Osteoblast (primary cell): ENCODE results near the gene TCEAL7. TPM values are rescaled to one million over a fixed set of nuclear protein-coding genes. Genes with fewer than 3 reads are reported as not detected.

ENCODE experiments used
- DNase-seq: peaks from one replicate; pipeline ENCODE4 v3.0.0; 2011; ENCODE audit warnings: low spot score, mixed read lengths; ENCODE audit not compliant: insufficient read length; ENCODE audit errors: missing footprints
- H2AFZ ChIP-seq: 2 replicates; pipeline ENCODE4 v1.6.0; 2011; ENCODE audit warnings: mild to moderate bottlenecking, low read length
- H3K27ac ChIP-seq: 2 replicates; pipeline ENCODE4 v1.5.1; 2011; ENCODE audit warnings: mild to moderate bottlenecking, low read depth, low read length, moderate library complexity
- H3K27me3 ChIP-seq: 2 replicates; pipeline ENCODE4 v1.6.0; 2012; ENCODE audit warnings: mild to moderate bottlenecking, control low read depth, inconsistent platforms, low read length, moderate library complexity; ENCODE audit not compliant: insufficient read depth
- H3K36me3 ChIP-seq: 2 replicates; pipeline ENCODE4 v1.5.1; 2011; ENCODE audit warnings: mild to moderate bottlenecking, low read length, control low read depth, moderate library complexity; ENCODE audit not compliant: insufficient read depth
- H3K4me1 ChIP-seq: 2 replicates; pipeline ENCODE4 v1.5.1; 2011; ENCODE audit warnings: mild to moderate bottlenecking, low read length, control low read depth, moderate library complexity; ENCODE audit not compliant: insufficient read depth
- H3K4me2 ChIP-seq: 2 replicates; pipeline ENCODE4 v1.6.0; 2011; ENCODE audit warnings: mild to moderate bottlenecking, low read length; ENCODE audit not compliant: insufficient read depth
- H3K4me3 ChIP-seq: fragments of 200-600 bp; sonication (generic); 3 replicates; pipeline ENCODE4 v1.5.1; 2012; ENCODE audit warnings: mild to moderate bottlenecking, low read length, inconsistent platforms; ENCODE audit not compliant: insufficient read depth
- H3K79me2 ChIP-seq: 2 replicates; pipeline ENCODE4 v1.6.0; 2012; ENCODE audit warnings: mild to moderate bottlenecking, low read length, control low read depth, inconsistent platforms; ENCODE audit not compliant: insufficient read depth
- H3K9me3 ChIP-seq: 2 replicates; pipeline ENCODE4 v1.5.1; 2011; ENCODE audit warnings: low read depth, low read length, control low read depth
- H4K20me1 ChIP-seq: 2 replicates; pipeline ENCODE4 v1.6.0; 2012; ENCODE audit warnings: mild to moderate bottlenecking, low read length, control low read depth; ENCODE audit not compliant: insufficient read depth
- CTCF ChIP-seq: IDR thresholded peaks from 2 replicates; pipeline ENCODE4 v1.5.1; 2011; ENCODE audit warnings: mild to moderate bottlenecking, low read depth, low read length, moderate library complexity; ENCODE audit errors: extremely low read depth
- total RNA-seq: library from RNA; depleted of rRNA; stranded (reverse); fragments of >200 nt; gene quantifications from 2 replicates; pipeline ENCODE4 v1.2.3, GENCODE V29; 2012

Gene TCEAL7
- total RNA-seq, 1 donor, result 6.5 TPM

- no peak overlapping the region for H3K27ac ChIP-seq
- peak overlapping the region; percentile 64 for H3K4me2 ChIP-seq
- DNase-seq, result no peak
- TF ChIP-seq CTCF, result no peak
- H3K4me3 ChIP-seq, result peak overlapping the region; percentile 54
- H3K79me2 ChIP-seq, result no peaks in the 10 kb centered on the region
- no peaks in the 10 kb centered on the region for H3K4me1 ChIP-seq
- no peaks in the 10 kb centered on the region for H3K36me3 ChIP-seq
- H2AFZ ChIP-seq, result peak overlapping the region; percentile 80
- H3K27me3 ChIP-seq, result peaks cover 30% of the 10 kb centered on the region
- H3K9me3 ChIP-seq, result no peaks in the 10 kb centered on the region
- H4K20me1 ChIP-seq, result no peaks in the 10 kb centered on the region
These were observed 746 bp downstream of the TCEAL7 start for GRCh38 chrX:103330681-103331288.

GRCh38 chrX:103338663-103339062 lies 8.6 kb downstream of the TCEAL7 start:
- H3K27me3 ChIP-seq, result peaks cover 48% of the 10 kb centered on the region
- H4K20me1 ChIP-seq, result no peaks in the 10 kb centered on the region
- H3K4me2 ChIP-seq, result no peak overlapping the region
- no peak overlapping the region for H2AFZ ChIP-seq
- no peaks in the 10 kb centered on the region for H3K36me3 ChIP-seq
- TF ChIP-seq CTCF, result no peak
- no peak overlapping the region for H3K4me3 ChIP-seq
- DNase-seq, result no peak
- no peaks in the 10 kb centered on the region for H3K9me3 ChIP-seq
- no peaks in the 10 kb centered on the region for H3K4me1 ChIP-seq
- H3K79me2 ChIP-seq, result no peaks in the 10 kb centered on the region
- H3K27ac ChIP-seq, result no peak overlapping the region

GRCh38 chrX:103343105-103343504 lies 13.1 kb downstream of the TCEAL7 start:
- DNase-seq, result peak; percentile 82
- no peaks in the 10 kb centered on the region for H3K4me1 ChIP-seq
- H2AFZ ChIP-seq, result peak overlapping the region; percentile 54
- H3K4me2 ChIP-seq, result peak overlapping the region; percentile 9
- H3K79me2 ChIP-seq, result no peaks in the 10 kb centered on the region
- no peaks in the 10 kb centered on the region for H3K9me3 ChIP-seq
- H3K4me3 ChIP-seq, result no peak overlapping the region
- H3K27me3 ChIP-seq, result peaks cover 28% of the 10 kb centered on the region
- H4K20me1 ChIP-seq, result no peaks in the 10 kb centered on the region
- H3K27ac ChIP-seq, result no peak overlapping the region
- TF ChIP-seq CTCF, result peak; percentile 68
- H3K36me3 ChIP-seq, result no peaks in the 10 kb centered on the region

GRCh38 chrX:103344606-103345005 lies 14.6 kb downstream of the TCEAL7 start:
- Histone ChIP-seq H3K4me2 (no peak overlapping the region), H3K27me3 (peaks cover 22% of the 10 kb centered on the region), H3K4me1 (no peaks in the 10 kb centered on the region), H3K27ac (no peak overlapping the region), H4K20me1 (no peaks in the 10 kb centered on the region), H3K36me3 (no peaks in the 10 kb centered on the region), H3K79me2 (no peaks in the 10 kb centered on the region), H3K9me3 (no peaks in the 10 kb centered on the region), H3K4me3 (no peak overlapping the region), H2AFZ (no peak overlapping the region)
- DNase-seq, result no peak
- TF ChIP-seq CTCF, result no peak
